NCI-H510A treated with DMSO at 0.1 percent for 48 hours (cell line): ENCODE data around the gene NRSN2.

Experiments
- DNase-seq: peaks from one replicate; lab custom pipeline; 2025; lab: John Stamatoyannopoulos, UW

NRSN2 gene

DNA sequence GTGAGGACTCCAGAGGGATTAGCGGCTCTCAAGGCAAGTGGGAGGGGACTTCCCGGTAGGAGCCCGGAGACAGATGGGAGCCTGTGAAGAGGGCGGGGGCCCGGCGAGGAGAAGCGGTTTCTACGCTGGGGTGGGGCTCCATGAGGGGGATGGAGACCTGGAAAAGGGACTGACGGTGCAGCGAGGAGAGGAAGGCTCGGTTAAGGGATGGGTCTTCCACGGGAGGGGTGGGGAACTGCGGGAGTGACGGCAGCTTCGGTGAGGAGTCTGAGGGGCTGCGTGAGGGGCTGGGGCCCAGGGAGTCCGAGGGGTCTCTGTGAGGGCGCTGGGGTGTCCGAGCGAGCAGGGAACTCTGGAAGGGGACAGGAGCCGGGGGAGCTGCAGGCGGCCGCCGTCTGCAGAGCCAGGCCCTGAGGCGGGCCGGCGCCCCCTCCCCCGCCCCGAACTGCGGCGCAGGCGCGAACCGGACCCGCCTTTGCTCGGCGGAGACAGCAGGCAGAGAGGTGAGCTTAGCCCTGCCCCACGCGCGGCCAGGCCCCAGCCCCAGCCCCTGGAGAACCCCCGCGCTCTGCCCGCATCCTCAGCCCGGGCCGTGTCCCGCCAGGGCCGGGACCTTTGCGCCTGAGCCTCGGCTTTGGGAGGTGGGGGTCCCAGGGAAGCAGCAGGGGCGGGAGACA is at the start of gene NRSN2:
NRSN2 (plus strand) TSS at position 472 of the 677 bp plus-strand sequence. CDS start 2,533 bp downstream, outside the sequence.
- DNase-seq = peak; percentile 73

- peak; percentile 82 for DNase-seq
Observed at GRCh38 chr20:297925-298775, 48.8 kb upstream of the NRSN2 start.

DNA sequence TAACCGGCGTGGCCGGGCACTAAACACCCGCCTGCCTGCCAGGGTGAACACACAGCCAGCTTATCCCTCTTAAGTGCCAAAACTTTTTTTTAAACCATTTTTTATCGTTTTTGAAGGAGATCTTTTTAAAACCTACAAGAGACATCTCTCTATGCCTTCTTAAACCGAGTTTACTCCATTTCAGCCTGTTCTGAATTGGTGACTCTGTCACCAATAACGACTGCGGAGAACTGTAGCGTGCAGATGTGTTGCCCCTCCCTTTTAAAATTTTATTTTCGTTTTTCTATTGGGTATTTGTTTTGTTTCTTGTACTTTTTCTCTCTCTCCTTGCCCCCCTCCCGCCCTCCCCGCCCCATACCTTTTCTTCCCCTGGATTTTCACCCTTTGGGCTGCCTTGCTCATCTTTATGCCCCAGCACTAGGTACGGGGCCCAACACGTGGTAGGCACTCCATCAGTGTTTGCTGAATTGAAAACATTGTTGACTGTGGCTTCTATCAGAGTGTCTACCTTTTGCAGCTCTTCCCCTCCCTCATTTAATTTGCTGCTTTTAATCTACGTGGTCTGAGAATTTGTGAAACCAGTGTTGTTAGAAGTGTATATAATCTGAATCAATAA is 48.0 kb upstream of the NRSN2 start:
- no peak for DNase-seq

GRCh38 chr20:300345-300990 is 46.4 kb upstream of the NRSN2 start:
- DNase-seq = no peak

DNA sequence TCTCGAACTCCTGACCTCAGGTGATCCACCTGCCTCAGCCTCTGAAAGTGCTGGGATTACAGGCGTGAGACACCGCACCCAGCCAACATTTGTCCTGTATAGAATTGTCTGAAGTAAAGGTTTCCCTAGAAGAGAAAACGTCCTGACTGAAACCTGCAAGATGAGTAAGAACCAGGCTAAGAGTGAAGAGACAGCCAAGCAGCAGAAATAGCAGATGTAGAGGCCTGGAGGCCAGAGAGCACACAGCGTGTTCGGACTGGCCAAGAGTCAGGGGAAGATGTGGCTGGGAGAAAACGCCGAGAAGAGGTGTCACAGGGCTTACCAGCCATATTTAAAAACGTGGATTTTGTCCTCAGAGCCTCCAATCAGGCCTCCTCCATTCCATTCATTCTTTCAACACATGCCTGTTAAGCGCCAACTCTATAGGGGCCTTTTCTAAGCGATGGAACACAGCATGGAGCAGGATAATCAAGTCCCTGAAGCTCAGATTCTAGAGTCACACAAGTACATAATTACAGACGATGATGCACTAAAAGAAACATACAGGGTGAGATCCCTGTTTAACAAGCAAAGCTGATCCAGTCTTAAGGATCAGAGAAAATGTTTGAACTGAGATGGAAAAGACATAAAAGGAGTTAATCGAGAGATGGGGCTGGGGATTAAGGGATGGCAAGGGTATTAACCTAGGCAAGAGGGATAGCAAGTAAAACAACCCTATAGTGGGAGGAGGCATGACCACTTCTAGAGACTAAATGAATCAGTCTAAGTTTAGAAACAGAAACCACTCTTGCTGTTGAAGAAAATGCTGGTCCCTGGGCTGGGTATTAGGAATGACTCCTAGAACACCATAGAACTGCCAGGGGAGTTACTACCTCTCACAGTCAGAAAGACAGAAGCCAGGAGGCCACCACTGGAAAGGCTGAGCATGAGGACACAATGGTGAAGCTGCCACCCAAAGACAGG is 44.7 kb upstream of the NRSN2 start:
- no peak for DNase-seq

- DNase-seq = no peak
Observed at GRCh38 chr20:305745-306144, 41.2 kb upstream of the NRSN2 start.

DNA sequence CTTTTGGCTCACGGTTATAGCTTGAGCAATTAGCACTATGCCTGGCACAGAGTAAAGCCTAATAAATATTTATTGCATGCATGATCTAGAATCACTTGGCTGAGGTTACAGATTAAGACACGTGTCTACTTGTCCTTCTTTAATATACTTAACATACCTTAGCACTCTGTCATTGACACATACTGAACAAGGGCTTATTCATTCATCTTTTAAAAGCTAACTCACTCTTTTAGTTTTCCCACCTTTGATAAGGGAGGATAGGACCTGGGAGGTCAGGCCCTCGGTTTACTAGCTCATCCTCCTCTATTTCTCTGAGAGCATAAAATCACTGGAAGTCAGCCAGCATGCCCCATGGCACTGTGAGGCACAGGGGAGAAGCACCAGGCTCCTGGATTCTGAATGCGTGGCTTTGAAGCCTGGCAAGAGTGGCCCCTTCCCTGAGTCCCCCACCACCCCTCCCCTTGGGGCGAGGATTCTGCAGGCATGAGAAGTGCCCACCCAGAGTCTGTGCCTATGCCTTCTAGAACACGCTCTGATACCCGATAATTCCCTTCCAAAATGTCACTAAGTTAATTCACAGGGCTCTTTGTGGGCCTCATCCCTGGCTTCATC is 38.4 kb upstream of the NRSN2 start:
- DNase-seq = no peak

GRCh38 chr20:309306-309840 is 37.5 kb upstream of the NRSN2 start:
- DNase-seq = peak; percentile 79

DNA sequence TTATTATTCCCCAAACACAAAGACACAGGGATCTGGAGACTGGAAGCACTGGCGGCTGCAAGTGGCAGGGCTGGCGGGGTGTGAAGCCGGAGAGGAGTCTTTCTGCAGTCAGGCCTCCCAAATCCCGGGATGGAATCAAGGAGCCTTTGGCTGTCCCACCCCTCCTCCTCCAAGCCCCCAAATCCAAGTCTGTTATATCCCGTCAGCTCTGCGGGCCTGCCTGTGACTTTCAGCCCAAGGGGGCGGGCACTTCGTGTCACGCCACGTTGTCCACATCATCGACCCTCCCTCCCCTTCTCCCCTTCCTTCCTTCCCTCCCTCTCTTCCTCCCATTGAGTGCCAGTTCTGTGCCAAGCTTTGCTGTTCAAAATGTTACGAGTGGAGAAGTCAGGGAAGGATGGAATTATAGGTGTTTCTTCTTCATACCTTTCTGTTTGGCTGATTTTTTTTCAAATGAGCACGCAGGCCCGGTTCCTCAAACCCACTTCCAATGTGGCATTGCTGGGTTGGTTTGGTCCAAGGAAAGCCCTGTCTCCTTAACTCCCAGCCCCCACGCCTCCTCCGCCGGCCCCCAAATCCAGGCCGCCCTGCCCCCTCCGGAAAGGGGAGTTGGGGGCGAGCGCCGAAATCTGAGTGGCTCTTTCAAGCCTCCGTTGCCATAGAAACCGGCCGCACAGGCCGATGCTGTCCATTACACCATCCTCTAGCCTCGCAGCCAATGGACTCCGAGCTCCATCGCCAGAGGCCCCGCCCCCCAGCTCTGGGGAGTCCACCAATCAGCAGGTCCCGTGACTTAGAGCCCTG is 36.9 kb upstream of the NRSN2 start:
- peak; percentile 98 for DNase-seq

DNA sequence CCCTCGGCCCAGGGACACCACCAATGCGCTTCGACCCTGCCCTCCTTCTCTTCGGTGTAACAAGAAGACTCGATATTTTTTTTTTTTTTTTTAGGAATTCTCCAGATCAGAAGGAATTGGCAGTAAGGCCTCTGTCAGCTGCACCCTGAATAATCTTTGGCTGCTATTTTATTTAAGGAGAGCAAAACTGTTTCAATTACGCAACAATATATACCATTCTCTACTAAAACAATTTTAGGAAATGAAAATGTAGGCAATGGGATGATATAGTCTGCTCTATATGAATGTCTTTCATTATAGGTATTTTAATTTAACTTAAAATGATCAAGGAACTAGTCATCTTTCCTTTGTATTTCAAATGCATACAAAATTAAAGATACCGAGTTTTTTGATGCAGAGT is 36.3 kb upstream of the NRSN2 start:
- DNase-seq = no peak

DNA sequence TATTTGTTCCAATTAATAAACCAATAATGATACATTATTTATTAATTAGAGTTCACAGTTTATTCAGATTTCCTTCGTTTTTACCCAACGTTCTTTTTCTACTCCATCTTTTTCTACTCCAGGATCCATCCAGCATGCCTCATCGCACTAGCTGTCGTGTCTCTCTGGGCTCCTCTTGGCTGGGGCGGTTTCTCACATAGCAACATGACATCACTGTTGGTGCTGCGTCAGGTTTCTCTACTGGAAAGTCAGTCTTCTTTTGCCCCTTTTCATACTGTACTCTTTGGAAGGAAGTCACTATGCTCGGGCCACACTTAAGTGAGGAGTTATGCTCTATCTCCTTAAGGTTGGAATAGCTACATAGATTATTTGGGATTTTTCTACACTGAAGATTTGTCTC is 35.3 kb upstream of the NRSN2 start:
- DNase-seq = no peak

GRCh38 chr20:312067-312466 is 34.8 kb upstream of the NRSN2 start:
- DNase-seq = no peak

DNA sequence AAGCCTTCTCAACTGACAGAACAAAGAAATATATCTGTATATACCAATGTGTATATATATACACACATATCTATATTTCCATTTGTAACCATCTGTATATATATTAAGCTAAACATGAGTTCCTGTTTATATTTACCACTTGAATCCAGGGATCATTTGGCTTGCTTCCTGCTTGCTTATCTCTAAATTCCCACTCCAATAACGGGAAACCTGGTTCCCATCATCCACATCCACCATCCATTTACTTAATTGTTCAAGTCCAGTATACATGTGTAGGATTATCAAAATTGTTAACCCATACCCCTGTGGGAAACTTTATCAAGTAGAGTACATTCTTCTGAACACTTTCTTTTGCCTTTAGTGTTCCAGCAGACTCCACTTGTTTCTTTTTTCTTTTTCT is 34.0 kb upstream of the NRSN2 start:
- DNase-seq = no peak

DNA sequence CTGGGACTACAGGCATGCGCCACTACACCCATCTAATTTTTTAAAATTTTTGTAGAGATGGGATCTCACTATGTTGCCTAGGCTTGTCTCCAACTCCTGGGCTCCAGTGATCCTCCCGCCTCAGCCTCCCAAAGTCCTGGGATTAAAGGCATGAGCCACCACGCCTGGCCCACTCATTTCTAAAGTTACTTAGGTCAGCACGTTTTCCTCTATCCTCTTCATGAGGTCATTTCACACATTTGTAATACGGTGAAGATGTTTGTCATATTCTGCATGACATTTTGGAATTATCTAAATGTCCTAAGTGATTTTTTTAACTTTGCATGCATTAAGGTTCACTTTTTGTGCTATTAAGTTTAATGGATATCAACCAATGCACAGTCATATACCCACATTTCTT is 33.5 kb upstream of the NRSN2 start:
- no peak for DNase-seq

- DNase-seq = no peak
Observed at GRCh38 chr20:313948-314347, 33.0 kb upstream of the NRSN2 start.

GRCh38 chr20:316316-317068 is 30.4 kb upstream of the NRSN2 start:
- DNase-seq = no peak

- peak; percentile 94 for DNase-seq
Observed at GRCh38 chr20:324177-325044, 22.5 kb upstream of the NRSN2 start.
